Measurements from ENCODE around the gene GNG14. TPM values are rescaled to one million over a fixed set of nuclear protein-coding genes. Genes with fewer than 3 reads are reported as not detected.

GNG14 gene
- total and polyA plus RNA-seq, 2 of the 13 experiments (the other 11 are each of a cell fraction or from before 2014, with no cell fraction given): not detected

- TF ChIP-seq ZBTB10 (CRISPR knock-in tag; IDR thresholded peaks at IDR 0.05; ENCODE audit: borderline replicate concordance) (no peak), POLR2A (IDR thresholded peaks at IDR 0.05; ENCODE audit: insufficient read depth in 1 of 2, low read depth in 2 of 2, low read length in 2 of 2) (peak; percentile 77 to 92), TFDP2 (CRISPR knock-in tag; IDR thresholded peaks at IDR 0.05) (peak; percentile 93), ZFP90 (CRISPR knock-in tag; IDR thresholded peaks at IDR 0.05; ENCODE audit: borderline replicate concordance) (0 out of 2 replicates have a peak, but pooled peaks have one; percentile 10), MLLT10 (CRISPR knock-in tag; IDR thresholded peaks at IDR 0.05) (no peak), HOXA3 (CRISPR knock-in tag; IDR thresholded peaks at IDR 0.05) (peak; percentile 88), HBP1 (CRISPR knock-in tag; IDR thresholded peaks at IDR 0.05; ENCODE audit: low read depth) (no peak), MXD4 (CRISPR knock-in tag; IDR thresholded peaks at IDR 0.05) (peak; percentile 37; the same call in 1 of the 2 replicates), ZSCAN22 (CRISPR knock-in tag; IDR thresholded peaks at IDR 0.05) (no peak), ZMYM3 (CRISPR knock-in tag; IDR thresholded peaks at IDR 0.05) (no peak), ZMYM4 (CRISPR knock-in tag; IDR thresholded peaks at IDR 0.05) (peak; percentile 25), PTBP1 (IDR thresholded peaks at IDR 0.05; ENCODE audit: low read depth, low read length, poor library complexity, severe bottlenecking) (no peak), NFE2 (CRISPR knock-in tag; IDR thresholded peaks at IDR 0.05) (no peak), POLR2AphosphoS5 (IDR thresholded peaks at IDR 0.05; ENCODE audit: low read depth, low read length) (peak; percentile 59), TBP (CRISPR knock-in tag; IDR thresholded peaks at IDR 0.05) (no peak), ZFP82 (CRISPR knock-in tag; IDR thresholded peaks at IDR 0.05; ENCODE audit: borderline replicate concordance) (no peak), E2F1 (CRISPR knock-in tag; IDR thresholded peaks at IDR 0.05) (0 out of 2 replicates have a peak, but pooled peaks have one; percentile 46), ELF4 (CRISPR knock-in tag; IDR thresholded peaks at IDR 0.05; ENCODE audit: borderline replicate concordance) (no peak), ARNT2 (CRISPR knock-in tag; IDR thresholded peaks at IDR 0.05; ENCODE audit: low read depth) (no peak; the same call in 1 of the 2 replicates), ZNF558 (CRISPR knock-in tag; IDR thresholded peaks at IDR 0.05; ENCODE audit: borderline replicate concordance) (no peak), ZNF530 (CRISPR knock-in tag; IDR thresholded peaks at IDR 0.05; ENCODE audit: low read depth) (no peak), CAMTA2 (CRISPR knock-in tag; IDR thresholded peaks at IDR 0.05; ENCODE audit: borderline replicate concordance) (no peak), HNRNPUL1 (IDR thresholded peaks at IDR 0.05; ENCODE audit: low read depth, low read length) (no peak), ARNTL (CRISPR knock-in tag; IDR thresholded peaks at IDR 0.05) (peak; percentile 38; the same call in 1 of the 2 replicates)
These were observed 49.4 kb downstream of the GNG14 start, which contains the start of gene GET3 (continued) for GRCh38 chr19:12736995-12737834.
